ENCODE measurements around the gene HRC. TPM values are rescaled to one million over a fixed set of nuclear protein-coding genes. Genes with fewer than 3 reads are reported as not detected.

Gene HRC
- polyA plus RNA-seq, 1 of the 3 experiments (the other 2 are of a cell fraction): not detected

GRCh38 chr19:49150106-49150943, 4.9 kb downstream of the HRC start:
- Histone ChIP-seq H2AFZ (ENCODE audit: low read depth) (peak overlapping the region; percentile 78), H3K36me3 (replicated peaks in 1 of 2; ENCODE audit: control insufficient read depth in 1 of 2, insufficient read depth in 2 of 2, low read length in 1 of 2) (no peaks in the 10 kb centered on the region), H3K9me2 (no peaks in the 10 kb centered on the region), H3K27ac (ENCODE audit: low read depth in 2 of 2, low read length in 1 of 2) (peak overlapping the region; percentile 68 to 87), H3K9ac (peak overlapping the region; percentile 83), H3K4me2 (peak overlapping the region; percentile 100), H3K4me1 (ENCODE audit: control insufficient read depth in 1 of 2, insufficient read depth in 2 of 2, low read depth in 1 of 2, low read length in 1 of 2) (peaks cover 3 to 25% of the 10 kb centered on the region in 2 experiments; a peak in 2 of 4 replicates), H3F3A (replicated peaks; ENCODE audit: insufficient read depth) (peaks cover 22% of the 10 kb centered on the region), H3K9me3 (no peaks in the 10 kb centered on the region), H4K20me1 (ENCODE audit: insufficient read depth) (no peaks in the 10 kb centered on the region), H3K4me3 (ENCODE audit: low read depth in 2 of 2, low read length in 1 of 2) (peak overlapping the region; percentile 91 to 96), H3K79me2 (ENCODE audit: insufficient read depth) (no peaks in the 10 kb centered on the region), H3K27me3 (ENCODE audit: insufficient read depth) (no peaks in the 10 kb centered on the region)
- DNase-seq: peak; percentile 95
- 1% methylated on average over 29 of the region's 75 CpGs for WGBS (ENCODE audit: low lambda C conversion rate)
- ChIA-PET CTCF (interaction anchor here (0.9 to 11.1 kb wide), 12 partner anchors 15 to 180 kb away, joined by 3 to 87 read pairs (median 3); partner anchors contain the start of genes LIN7B, PPFIA3 and RUVBL2), POLR2A (interaction anchor here (0.7 to 1.5 kb wide), 7 partner anchors 22 to 58 kb away, joined by 3 to 4 read pairs (median 3); partner anchors contain the start of gene LIN7B)
- TF ChIP-seq JUND (IDR thresholded peaks at IDR 0.05) (no peak), CTCF (IDR thresholded peaks at IDR 0.05) (no peak), YY1 (IDR thresholded peaks at IDR 0.05; ENCODE audit: low read depth) (no peak), FOXJ3 (CRISPR knock-in tag; IDR thresholded peaks at IDR 0.05) (no peak), REST (IDR thresholded peaks at IDR 0.05; ENCODE audit: low read depth, low read length) (no peak), TAF1 (IDR thresholded peaks at IDR 0.05; ENCODE audit: borderline replicate concordance, low read depth, low read length) (peak; percentile 16; the same call in 1 of the 2 replicates), FOXM1 (IDR thresholded peaks at IDR 0.05; ENCODE audit: low read depth) (no peak), EP300 (IDR thresholded peaks at IDR 0.05; ENCODE audit: borderline replicate concordance in 1 of 2, low read depth in 1 of 2, low read length in 1 of 2) (no peak), TCF12 (IDR thresholded peaks at IDR 0.05) (no peak), MXI1 (IDR thresholded peaks at IDR 0.05; ENCODE audit: low read depth, low read length) (peak; percentile 38; the same call in 1 of the 2 replicates), SMC3 (IDR thresholded peaks at IDR 0.05; ENCODE audit: low read depth, low read length) (no peak), ZBTB33 (IDR thresholded peaks at IDR 0.05; ENCODE audit: borderline replicate concordance, low read depth) (no peak), GATA2 (CRISPR knock-in tag; IDR thresholded peaks at IDR 0.05) (no peak), TEAD4 (IDR thresholded peaks at IDR 0.05; ENCODE audit: borderline replicate concordance, insufficient read depth) (no peak), RXRA (IDR thresholded peaks at IDR 0.05; ENCODE audit: borderline replicate concordance, low read depth) (no peak), PBX3 (IDR thresholded peaks at IDR 0.05) (peak; percentile 58), RAD21 (IDR thresholded peaks at IDR 0.05; ENCODE audit: low read length) (no peak), USF1 (IDR thresholded peaks at IDR 0.05; ENCODE audit: borderline replicate concordance, low read depth) (no peak), FOSL2 (IDR thresholded peaks at IDR 0.05; ENCODE audit: borderline replicate concordance, low read depth) (no peak), SIN3A (IDR thresholded peaks at IDR 0.05; ENCODE audit: borderline replicate concordance, low read depth, low read length) (0 out of 2 replicates have a peak, but pooled peaks have one; percentile 33), NRF1 (IDR thresholded peaks at IDR 0.05; ENCODE audit: low read depth, low read length) (no peak), EZH2phosphoT487 (IDR thresholded peaks at IDR 0.05; ENCODE audit: borderline replicate concordance, low read depth) (no peak), CHD2 (IDR thresholded peaks at IDR 0.05; ENCODE audit: low read length, partially characterized antibody) (no peak)
